ENCODE data around the gene C16orf78.

DNA sequence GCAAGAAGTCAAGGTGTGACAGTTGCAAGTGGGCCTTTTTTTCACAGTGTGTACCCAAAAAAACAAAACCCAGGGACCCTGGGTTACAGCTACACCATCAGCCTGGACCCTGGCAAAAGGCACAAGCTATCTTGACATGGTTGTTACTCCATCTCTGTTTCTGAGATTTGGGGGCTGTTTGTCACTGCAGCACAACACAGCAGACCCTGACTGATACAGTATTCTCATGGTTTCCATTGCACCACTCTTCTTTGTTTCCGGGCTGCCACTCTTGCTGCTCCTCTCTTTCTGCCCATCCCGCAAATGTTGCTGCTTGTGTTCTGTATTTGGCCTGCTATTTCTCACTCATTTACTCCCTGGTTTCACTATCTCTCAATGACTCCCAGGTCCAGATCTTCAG lies 55.2 kb downstream of the C16orf78 start:
- TF ChIP-seq CTCF (IDR thresholded peaks at IDR 0.05; ENCODE audit: insufficient read depth, low read length) (no peak), POLR2AphosphoS5 (IDR thresholded peaks at IDR 0.05; ENCODE audit: low read depth) (no peak)
- TF ChIP-seq, protein P1, sequence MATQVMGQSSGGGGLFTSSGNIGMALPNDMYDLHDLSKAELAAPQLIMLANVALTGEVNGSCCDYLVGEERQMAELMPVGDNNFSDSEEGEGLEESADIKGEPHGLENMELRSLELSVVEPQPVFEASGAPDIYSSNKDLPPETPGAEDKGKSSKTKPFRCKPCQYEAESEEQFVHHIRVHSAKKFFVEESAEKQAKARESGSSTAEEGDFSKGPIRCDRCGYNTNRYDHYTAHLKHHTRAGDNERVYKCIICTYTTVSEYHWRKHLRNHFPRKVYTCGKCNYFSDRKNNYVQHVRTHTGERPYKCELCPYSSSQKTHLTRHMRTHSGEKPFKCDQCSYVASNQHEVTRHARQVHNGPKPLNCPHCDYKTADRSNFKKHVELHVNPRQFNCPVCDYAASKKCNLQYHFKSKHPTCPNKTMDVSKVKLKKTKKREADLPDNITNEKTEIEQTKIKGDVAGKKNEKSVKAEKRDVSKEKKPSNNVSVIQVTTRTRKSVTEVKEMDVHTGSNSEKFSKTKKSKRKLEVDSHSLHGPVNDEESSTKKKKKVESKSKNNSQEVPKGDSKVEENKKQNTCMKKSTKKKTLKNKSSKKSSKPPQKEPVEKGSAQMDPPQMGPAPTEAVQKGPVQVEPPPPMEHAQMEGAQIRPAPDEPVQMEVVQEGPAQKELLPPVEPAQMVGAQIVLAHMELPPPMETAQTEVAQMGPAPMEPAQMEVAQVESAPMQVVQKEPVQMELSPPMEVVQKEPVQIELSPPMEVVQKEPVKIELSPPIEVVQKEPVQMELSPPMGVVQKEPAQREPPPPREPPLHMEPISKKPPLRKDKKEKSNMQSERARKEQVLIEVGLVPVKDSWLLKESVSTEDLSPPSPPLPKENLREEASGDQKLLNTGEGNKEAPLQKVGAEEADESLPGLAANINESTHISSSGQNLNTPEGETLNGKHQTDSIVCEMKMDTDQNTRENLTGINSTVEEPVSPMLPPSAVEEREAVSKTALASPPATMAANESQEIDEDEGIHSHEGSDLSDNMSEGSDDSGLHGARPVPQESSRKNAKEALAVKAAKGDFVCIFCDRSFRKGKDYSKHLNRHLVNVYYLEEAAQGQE (IDR thresholded peaks at IDR 0.05; ENCODE audit: insufficient replicate concordance, low read depth), result no peak
